Stomach (tissue), 4 donors: ENCODE results near the gene TLR1.

Source experiments
- CTCF ChIP-seq, 7 experiments: fragments of 450-650 bp in 4 of 7; fragments of 200-600 bp in 3 of 7; sonication (generic) in 3 of 7; IDR thresholded peaks; one replicate each; pipeline ENCODE4 v1.5.1; 2016 to 2019; ENCODE audit warnings: antibody characterized with exemption in 7 of 7, control low read depth in 2 of 7, mild to moderate bottlenecking in 1 of 7
- EP300 ChIP-seq: sonication (generic); formaldehyde crosslinking; IDR thresholded peaks from one replicate; pipeline ENCODE4 v1.6.1; 2017; ENCODE audit warnings: antibody characterized with exemption
- POLR2A ChIP-seq, 4 donors: fragments of 450-650 bp; IDR thresholded peaks; one replicate each; pipeline ENCODE4 v1.6.1; 2016; ENCODE audit warnings: antibody characterized with exemption in 4 of 4, control low read depth in 2 of 4, mild to moderate bottlenecking in 1 of 4, moderate library complexity in 1 of 4
- POLR2AphosphoS5 ChIP-seq, 3 donors: sonication (generic); formaldehyde crosslinking; IDR thresholded peaks; one replicate each; pipeline ENCODE4 v1.6.1; 2016; ENCODE audit warnings: antibody characterized with exemption in 3 of 3

- TF ChIP-seq CTCF (IDR thresholded peaks at IDR 0.05) (no peak), POLR2AphosphoS5 (IDR thresholded peaks at IDR 0.05) (no peak), EP300 (no peak), POLR2A (IDR thresholded peaks at IDR 0.05) (no peak)
These were observed 13.6 kb downstream of the TLR1 start for GRCh38 chr4:38791010-38791409.
